SK-N-SH (cell line): Measurements from ENCODE around the gene PCDHB7.
"Not testable (repeated sequence)": the region's sequence is repeated elsewhere in the genome, so short reads cannot be mapped to it uniquely, and the experiment has no call there.

Experiments used
- EZH2phosphoT487 ChIP-seq: fragments of 200-600 bp; sonication (generic); IDR thresholded peaks from 2 replicates; pipeline ENCODE4 v1.6.1; 2017; ENCODE audit warnings: low read depth, mixed run types, mild to moderate bottlenecking, antibody characterized with exemption, moderate library complexity, borderline replicate concordance
- NFIC ChIP-seq: IDR thresholded peaks from 2 replicates; pipeline ENCODE4 v1.4.0; 2012; ENCODE audit warnings: borderline replicate concordance
- NRF1 ChIP-seq: IDR thresholded peaks from 2 replicates; pipeline ENCODE4 v1.6.1; 2012; ENCODE audit warnings: low read depth, mild to moderate bottlenecking, low read length
- RAD21 ChIP-seq: IDR thresholded peaks from 2 replicates; pipeline ENCODE4 v1.6.1; 2012; ENCODE audit warnings: mild to moderate bottlenecking, low read length
- USF2 ChIP-seq: fragments of 150-350 bp; IDR thresholded peaks from 2 replicates; pipeline ENCODE4 v1.6.1; 2017; ENCODE audit warnings: antibody characterized with exemption, low read length, low read depth, borderline replicate concordance
- TF ChIP-seq, protein P1 (sequence below): fragments of 200-600 bp; sonication (generic); IDR thresholded peaks from 2 replicates; pipeline ENCODE4 v1.6.1; 2017; ENCODE audit warnings: antibody characterized with exemption, mild to moderate bottlenecking, moderate library complexity

DNA sequence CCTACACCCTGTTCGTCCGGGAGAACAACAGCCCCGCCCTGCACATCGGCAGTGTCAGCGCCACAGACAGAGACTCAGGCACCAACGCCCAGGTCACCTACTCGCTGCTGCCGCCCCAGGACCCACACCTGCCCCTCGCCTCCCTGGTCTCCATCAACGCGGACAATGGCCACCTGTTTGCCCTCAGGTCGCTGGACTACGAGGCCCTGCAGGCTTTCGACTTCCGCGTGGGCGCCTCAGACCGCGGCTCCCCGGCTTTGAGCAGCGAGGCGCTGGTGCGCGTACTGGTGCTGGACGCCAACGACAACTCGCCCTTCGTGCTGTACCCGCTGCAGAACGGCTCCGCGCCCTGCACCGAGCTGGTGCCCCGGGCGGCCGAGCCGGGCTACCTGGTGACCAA, 16.2 kb downstream of the PCDHB7 start:
- not testable (repeated sequence) for TF ChIP-seq EZH2phosphoT487, NRF1, RAD21, NFIC, USF2
- TF ChIP-seq, protein P1, sequence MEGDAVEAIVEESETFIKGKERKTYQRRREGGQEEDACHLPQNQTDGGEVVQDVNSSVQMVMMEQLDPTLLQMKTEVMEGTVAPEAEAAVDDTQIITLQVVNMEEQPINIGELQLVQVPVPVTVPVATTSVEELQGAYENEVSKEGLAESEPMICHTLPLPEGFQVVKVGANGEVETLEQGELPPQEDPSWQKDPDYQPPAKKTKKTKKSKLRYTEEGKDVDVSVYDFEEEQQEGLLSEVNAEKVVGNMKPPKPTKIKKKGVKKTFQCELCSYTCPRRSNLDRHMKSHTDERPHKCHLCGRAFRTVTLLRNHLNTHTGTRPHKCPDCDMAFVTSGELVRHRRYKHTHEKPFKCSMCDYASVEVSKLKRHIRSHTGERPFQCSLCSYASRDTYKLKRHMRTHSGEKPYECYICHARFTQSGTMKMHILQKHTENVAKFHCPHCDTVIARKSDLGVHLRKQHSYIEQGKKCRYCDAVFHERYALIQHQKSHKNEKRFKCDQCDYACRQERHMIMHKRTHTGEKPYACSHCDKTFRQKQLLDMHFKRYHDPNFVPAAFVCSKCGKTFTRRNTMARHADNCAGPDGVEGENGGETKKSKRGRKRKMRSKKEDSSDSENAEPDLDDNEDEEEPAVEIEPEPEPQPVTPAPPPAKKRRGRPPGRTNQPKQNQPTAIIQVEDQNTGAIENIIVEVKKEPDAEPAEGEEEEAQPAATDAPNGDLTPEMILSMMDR: not testable (repeated sequence)
